A549 (cell line): Measurements from ENCODE around the gene BNC2. TPM values are rescaled to one million over a fixed set of nuclear protein-coding genes. Genes with fewer than 3 reads are reported as not detected.

ENCODE experiments used
- ATAC-seq, 2 experiments: fragments of 200-7000 bp in 1 of 2; fragments of >200 bp in 1 of 2; cut with Nextera tagmentation in 1 of 2; cut with Tn5 transposase in 1 of 2; 3 replicates each; pipeline versions ENCODE4 v1.8.0 to v1.9.1; 2018 to 2020; ENCODE audit warnings: mild to moderate bottlenecking in 1 of 2, moderate library complexity in 1 of 2
- CTCF ChIA-PET: fragments of 300-600 bp; sonication (Branson Sonifier 250); formaldehyde crosslinking; extraction: SDS; loops from one replicate; lab custom pipeline; 2021; ENCODE audit warnings: antibody characterized with exemption, inconsistent platforms; lab: Yijun Ruan, JAX
- POLR2A ChIA-PET: fragments of 350-600 bp; formaldehyde crosslinking; extraction: SDS; loops from one replicate; lab custom pipeline; 2021; ENCODE audit warnings: antibody characterized with exemption, inconsistent platforms; lab: Yijun Ruan, JAX
- DNase-seq, 2 experiments: peaks; one replicate each; pipeline versions ENCODE4 v3.0.0 to v3.0.0-alpha.2; 2011 to 2016; ENCODE audit warnings: low read depth in 1 of 2, low spot score in 1 of 2
- FAIRE-seq: peaks from 2 replicates; lab custom pipeline; 2011; peaks lifted over from hg19 to GRCh38; lab: Jason Lieb, UNC
- H3K27ac ChIP-seq, 2 experiments: fragments of >200 bp; sonication (Bioruptor Twin); formaldehyde crosslinking; 3 replicates each; pipeline ENCODE4 v1.5.1; 2016 to 2017
- H3K4me1 ChIP-seq: fragments of >200 bp; sonication (Bioruptor Twin); formaldehyde crosslinking; 3 replicates; pipeline ENCODE4 v1.6.1; 2016
- H3K4me2 ChIP-seq: fragments of >200 bp; sonication (Bioruptor Twin); formaldehyde crosslinking; 3 replicates; pipeline ENCODE4 v1.6.1; 2016
- H3K4me3 ChIP-seq: fragments of >200 bp; sonication (Bioruptor Twin); formaldehyde crosslinking; 3 replicates; pipeline ENCODE4 v1.5.1; 2016
- H3K9me3 ChIP-seq: fragments of >200 bp; sonication (Bioruptor Twin); formaldehyde crosslinking; 3 replicates; pipeline ENCODE4 v1.6.1; 2016
- ATOH8 ChIP-seq: fragments of 250-450 bp; sonication (Bioruptor Pico); IDR thresholded peaks from 2 replicates; pipeline ENCODE4 v1.5.0; 2020; ENCODE audit warnings: low read depth, mild to moderate bottlenecking, moderate library complexity
- BHLHE40 ChIP-seq: IDR thresholded peaks from 2 replicates; pipeline ENCODE4 v1.6.1; 2012; ENCODE audit warnings: low read depth, low read length, inconsistent platforms
- CBX2 ChIP-seq: fragments of 200-600 bp; sonication (generic); IDR thresholded peaks from 2 replicates; pipeline ENCODE4 v1.6.1; 2016; ENCODE audit warnings: low read depth, mild to moderate bottlenecking, borderline replicate concordance
- CEBPB ChIP-seq, 2 experiments: fragments of >200 bp in 1 of 2; sonication (Bioruptor Twin) in 1 of 2; formaldehyde crosslinking in 1 of 2; IDR thresholded peaks; 2 replicates each; pipeline ENCODE4 v1.6.1; 2012 to 2016
- CHD4 ChIP-seq: fragments of 200-600 bp; sonication (generic); IDR thresholded peaks from 2 replicates; pipeline ENCODE4 v1.6.1; 2016; ENCODE audit warnings: antibody characterized with exemption, mild to moderate bottlenecking, borderline replicate concordance
- E2F6 ChIP-seq: IDR thresholded peaks from 2 replicates; pipeline ENCODE4 v1.6.1; 2012; ENCODE audit warnings: low read depth, borderline replicate concordance
- EP300 ChIP-seq, 2 experiments: fragments of >200 bp; sonication (Bioruptor Twin); formaldehyde crosslinking; IDR thresholded peaks; 2 replicates in 1 of 2; 3 replicates in 1 of 2; pipeline ENCODE4 v1.6.1; 2016 to 2017
- ESRRA ChIP-seq: fragments of 150-350 bp; IDR thresholded peaks from 2 replicates; pipeline ENCODE4 v1.6.1; 2014; ENCODE audit warnings: mild to moderate bottlenecking, low read length, borderline replicate concordance
- FOSL2 ChIP-seq, 2 experiments: fragments of 450-650 bp in 1 of 2; fragments of >200 bp in 1 of 2; sonication (Bioruptor Twin) in 1 of 2; formaldehyde crosslinking; IDR thresholded peaks; 2 replicates each; pipeline versions ENCODE4 v1.5.0 to v1.6.1; 2016 to 2020; ENCODE audit warnings: mild to moderate bottlenecking in 1 of 2, moderate library complexity in 1 of 2
- HDAC2 ChIP-seq: fragments of 200-600 bp; sonication (generic); IDR thresholded peaks from 2 replicates; pipeline ENCODE4 v1.6.1; 2016
- HES2 ChIP-seq: fragments of >200 bp; sonication (Bioruptor Twin); formaldehyde crosslinking; IDR thresholded peaks from 2 replicates; pipeline ENCODE4 v1.6.1; 2016
- HOXB5 ChIP-seq: fragments of 250-450 bp; sonication (Bioruptor Pico); IDR thresholded peaks from 2 replicates; pipeline ENCODE4 v1.5.0; 2020; ENCODE audit warnings: mild to moderate bottlenecking, moderate library complexity
- JUN ChIP-seq, 2 experiments: fragments of >200 bp; sonication (Bioruptor Twin); formaldehyde crosslinking; IDR thresholded peaks; 2 replicates in 1 of 2; 3 replicates in 1 of 2; pipeline ENCODE4 v1.6.1; 2016 to 2017
- JUNB ChIP-seq: fragments of >200 bp; sonication (Bioruptor Twin); formaldehyde crosslinking; IDR thresholded peaks from 2 replicates; pipeline ENCODE4 v1.6.1; 2016
- MAFK ChIP-seq: fragments of 450-650 bp; IDR thresholded peaks from 2 replicates; pipeline ENCODE4 v1.6.1; 2014; ENCODE audit not compliant: partially characterized antibody
- MAX ChIP-seq: IDR thresholded peaks from 2 replicates; pipeline ENCODE4 v1.6.1; 2012
- MAZ ChIP-seq: fragments of 150-350 bp; IDR thresholded peaks from 2 replicates; pipeline ENCODE4 v1.6.1; 2014; ENCODE audit warnings: antibody characterized with exemption, low read depth, low read length, borderline replicate concordance
- NR3C1 ChIP-seq: fragments of >200 bp; sonication (Bioruptor Twin); formaldehyde crosslinking; IDR thresholded peaks from 3 replicates; pipeline ENCODE4 v1.6.1; 2017
- PBX3 ChIP-seq: IDR thresholded peaks from 2 replicates; pipeline ENCODE4 v1.6.1; 2012
- POLR2AphosphoS2 ChIP-seq: conservative IDR thresholded peaks from 2 replicates; pipeline ENCODE4 v1.6.1; 2012; ENCODE audit warnings: low read length, improper control_type of control experiment, inconsistent platforms
- RAD21 ChIP-seq, 2 experiments: fragments of >200 bp in 1 of 2; sonication (Bioruptor Twin) in 1 of 2; formaldehyde crosslinking in 1 of 2; IDR thresholded peaks in 1 of 2; conservative IDR thresholded peaks in 1 of 2; 2 replicates in 1 of 2; 3 replicates in 1 of 2; pipeline ENCODE4 v1.6.1; 2012 to 2018; ENCODE audit warnings: inconsistent platforms in 1 of 2
- REST ChIP-seq: fragments of 200-600 bp; sonication (generic); IDR thresholded peaks from 2 replicates; pipeline ENCODE4 v1.6.1; 2016; ENCODE audit warnings: antibody characterized with exemption, mild to moderate bottlenecking, moderate library complexity
- RFX5 ChIP-seq: fragments of 450-650 bp; IDR thresholded peaks from 2 replicates; pipeline ENCODE4 v1.7.1; 2014; ENCODE audit warnings: antibody characterized with exemption, mild to moderate bottlenecking, moderate library complexity
- RNF2 ChIP-seq: fragments of 200-600 bp; sonication (generic); IDR thresholded peaks from 2 replicates; pipeline ENCODE4 v1.6.1; 2016; ENCODE audit warnings: low read depth, mild to moderate bottlenecking, antibody characterized with exemption, moderate library complexity, borderline replicate concordance
- SREBF2 ChIP-seq: fragments of 450-650 bp; IDR thresholded peaks from 2 replicates; pipeline ENCODE4 v1.6.1; 2014; ENCODE audit warnings: mild to moderate bottlenecking, moderate library complexity
- TFCP2L1 ChIP-seq: fragments of 250-450 bp; sonication (Bioruptor Pico); IDR thresholded peaks from 2 replicates; pipeline ENCODE4 v1.5.0; 2021; ENCODE audit warnings: mild to moderate bottlenecking
- ZFP36 ChIP-seq: fragments of 450-650 bp; IDR thresholded peaks from 2 replicates; pipeline ENCODE4 v1.6.1; 2014; ENCODE audit warnings: borderline replicate concordance; ENCODE audit not compliant: partially characterized antibody
- WGBS: methylation state at CpG from one replicate; pipeline ENCODE4 v1.1.6; 2017; ENCODE audit errors: missing lambda C conversion rate; 5-methylcytosine and 5-hydroxymethylcytosine counted together
- polyA plus RNA-seq, 4 experiments: library from polyadenylated mRNA; depleted of rRNA in 3 of 4; stranded (reverse); fragments of >200 nt; fragmentation: RNase III in 1 of 4; extraction: RNeasy Plus Mini Kit Qiagen cat#74134 plus additional on column Dnase treatment in 1 of 4; gene quantifications; 2 replicates in 3 of 4; 3 replicates in 1 of 4; pipeline ENCODE4 v1.2.3, GENCODE V29; 2011 to 2017

Gene BNC2
- polyA plus RNA-seq, 2 of the 4 experiments (the other 2 are of a cell fraction) = 6.2 to 7.5 TPM

- TF ChIP-seq MAX (peak; percentile 68), HOXB5 (CRISPR knock-in tag) (0 out of 2 replicates have a peak, but pooled peaks have one; percentile 10), E2F6 (peak; percentile 25; the same call in 1 of the 2 replicates), ZFP36 (no peak), CEBPB (IDR thresholded peaks at IDR 0.05) (no peak), PBX3 (no peak), RAD21 (conservative IDR thresholded peaks at IDR 0.05 in 1 of 2, IDR thresholded peaks at IDR 0.05 in 1 of 2) (0 out of 5 replicates have a peak, but pooled peaks have one; percentile 8 to 9), HES2 (no peak), JUN (IDR thresholded peaks at IDR 0.05) (peak in 1 of 2 experiments; percentile 22; a peak in 1 of 5 replicates), ESRRA (no peak)
These were observed 459.7 kb downstream of the BNC2 start (continued) for GRCh38 chr9:16410601-16411280.

GRCh38 chr9:16407617-16408016, 462.9 kb downstream of the BNC2 start:
- TF ChIP-seq ATOH8 (CRISPR knock-in tag) (no peak), RAD21 (conservative IDR thresholded peaks at IDR 0.05 in 1 of 2, IDR thresholded peaks at IDR 0.05 in 1 of 2) (no peak), MAZ (no peak), TFCP2L1 (no peak), CHD4 (no peak), EP300 (IDR thresholded peaks at IDR 0.05) (no peak), CBX2 (no peak), FOSL2 (IDR thresholded peaks at IDR 0.05) (no peak), FOSL2 (CRISPR knock-in tag; IDR thresholded peaks at IDR 0.05) (no peak), SREBF2 (no peak), CEBPB (IDR thresholded peaks at IDR 0.05) (no peak)
- no peaks in the 10 kb centered on the region for H3K9me3 ChIP-seq
- ChIA-PET CTCF (interaction anchor here (0.8 to 1.3 kb wide), 5 partner anchors 12 to 268 kb away, joined by 3 to 4 read pairs (median 3); no protein-coding TSS in a partner anchor), POLR2A (no interaction called here)
- H3K27ac ChIP-seq = peak overlapping the region in 1 of 2 experiments; percentile 93; a peak in 4 of 6 replicates
- DNase-seq = no peak
- no peak overlapping the region for H3K4me3 ChIP-seq
- peaks cover 42% of the 10 kb centered on the region for H3K4me1 ChIP-seq
- no peak for ATAC-seq
- no peak overlapping the region for H3K4me2 ChIP-seq
- no peak for FAIRE-seq
- WGBS = 81% methylated on average over 2 of the region's 2 CpGs

- ChIA-PET CTCF (interaction anchor here (1.2 to 1.3 kb wide), 3 partner anchors 11 to 269 kb away, joined by 3 to 4 read pairs (median 4); no protein-coding TSS in a partner anchor), POLR2A (no interaction called here)
- 91% methylated on average over 10 of the region's 12 CpGs for WGBS
- Histone ChIP-seq H3K27ac (peak overlapping the region in 1 of 2 experiments; percentile 93; a peak in 3 of 6 replicates), H3K4me2 (no peak overlapping the region), H3K9me3 (no peaks in the 10 kb centered on the region), H3K4me1 (peaks cover 32% of the 10 kb centered on the region), H3K4me3 (no peak overlapping the region)
- FAIRE-seq (no peak), DNase-seq (no peak), ATAC-seq (no peak)
- TF ChIP-seq RFX5 (no peak), RNF2 (no peak), POLR2AphosphoS2 (no peak), NR3C1 (no peak), REST (no peak), MAFK (no peak), JUNB (no peak), BHLHE40 (no peak), HDAC2 (no peak)
These were observed 463.8 kb downstream of the BNC2 start for GRCh38 chr9:16406526-16407225.
